Renal cortex interstitium (tissue), 11 donors: Measurements from ENCODE around the gene SLC41A3. TPM values are rescaled to one million over a fixed set of nuclear protein-coding genes. Genes with fewer than 3 reads are reported as not detected.

Source experiments
- DNase-seq, 11 donors: peaks; one replicate each; pipeline ENCODE4 v3.0.0-alpha.2; 2013; ENCODE audit warnings: low read depth in 9 of 11, low spot score in 4 of 11; ENCODE audit errors: extremely low read depth in 1 of 11
- polyA plus RNA-seq, 3 donors: library from polyadenylated mRNA; unstranded; fragments of 120-200 nt; gene quantifications; one replicate each; pipeline ENCODE4 v1.2.1, GENCODE V29; 2013; ENCODE audit not compliant: insufficient read length in 3 of 3

The SLC41A3 gene
- polyA plus RNA-seq, 3 donors, result 72.5 to 78.3 (median 74.3) TPM

DNA sequence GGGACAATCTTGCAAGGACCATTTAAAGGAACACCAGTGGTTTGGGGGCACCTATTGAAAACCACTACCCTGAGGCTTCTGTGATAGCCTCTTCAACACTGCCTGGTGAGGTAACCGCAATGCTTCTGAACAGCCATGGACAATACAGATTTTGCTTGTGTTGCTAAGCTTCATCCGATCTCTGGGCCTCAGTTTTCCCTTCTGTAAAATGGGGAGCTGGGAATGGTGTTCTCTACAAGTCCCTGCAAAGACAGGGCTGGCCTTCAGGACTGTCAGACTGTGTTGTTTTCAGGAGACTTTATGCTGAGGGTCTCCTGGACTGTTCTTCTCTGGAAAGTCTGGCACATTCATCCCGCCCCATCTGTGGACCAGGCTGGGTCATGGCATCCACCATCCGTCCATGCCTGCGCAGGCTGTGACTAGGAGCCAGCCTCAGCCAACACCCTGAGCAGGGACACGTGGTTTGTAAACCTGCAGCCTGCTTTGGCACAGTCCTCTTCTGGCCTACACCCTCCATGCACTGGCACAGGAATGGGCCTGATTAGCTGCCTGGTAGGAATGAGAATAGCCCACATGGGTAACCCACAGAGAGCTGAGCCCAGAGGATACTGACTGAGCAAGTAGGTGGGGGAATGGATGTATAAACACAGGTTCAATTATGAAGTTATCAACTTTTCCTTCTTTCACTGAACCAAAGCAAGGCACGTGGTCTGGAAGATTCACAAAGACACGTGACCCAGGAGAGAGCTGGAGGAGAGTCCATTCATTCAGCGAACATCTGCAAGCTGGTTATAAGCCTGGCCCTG lies 59.7 kb downstream of the SLC41A3 start:
- no peak for DNase-seq

DNA sequence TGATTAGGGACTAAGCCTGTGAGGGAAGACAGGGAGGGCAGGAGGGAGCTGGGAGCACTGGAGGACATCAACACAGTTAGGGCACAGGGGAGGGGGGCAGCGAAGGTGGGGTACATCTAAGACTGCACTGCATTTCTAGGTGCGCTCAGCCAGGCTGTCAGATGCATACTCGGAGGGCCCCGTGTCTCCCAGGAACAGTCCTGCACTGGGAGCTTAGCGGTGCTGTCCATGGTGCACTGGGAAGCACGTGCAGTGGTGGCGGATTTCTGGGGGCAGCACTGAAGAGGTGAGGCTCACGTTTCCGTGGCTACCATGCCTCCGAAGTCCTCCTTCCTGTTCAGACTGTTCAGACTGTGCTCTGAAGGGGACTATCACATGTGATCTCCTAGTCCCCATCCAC lies 60.5 kb downstream of the SLC41A3 start:
- DNase-seq, result no peak

DNA sequence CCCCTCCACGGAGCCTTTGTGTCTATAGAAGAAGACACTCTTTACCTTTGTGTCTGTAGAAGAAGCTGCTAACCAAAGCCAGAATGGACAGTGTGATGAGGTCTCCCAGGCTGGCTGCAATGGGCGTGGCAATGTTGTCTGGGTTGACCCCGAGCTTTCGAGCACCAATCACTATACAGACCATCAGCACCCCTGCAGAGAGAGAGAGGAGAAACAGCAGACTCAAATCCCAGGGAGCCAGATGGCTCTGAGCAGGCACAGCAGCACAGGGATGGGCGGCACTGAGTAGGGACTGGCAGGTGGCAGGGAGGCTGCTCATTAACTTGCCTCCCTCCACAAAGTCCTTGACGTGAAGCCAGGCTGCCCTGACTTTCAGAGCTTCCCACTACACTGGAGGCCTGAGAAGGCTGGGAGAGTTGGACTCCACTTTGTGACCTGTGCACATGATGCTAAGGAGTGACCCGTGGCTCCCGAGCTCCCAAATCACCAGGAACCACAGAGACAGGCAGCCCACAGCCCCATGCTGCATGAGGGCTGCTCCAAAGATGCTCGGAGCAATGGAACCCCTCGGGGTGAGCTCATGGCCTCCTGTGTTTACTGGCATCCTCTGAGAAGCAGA lies 61.1 kb downstream of the SLC41A3 start:
- no peak for DNase-seq

DNA sequence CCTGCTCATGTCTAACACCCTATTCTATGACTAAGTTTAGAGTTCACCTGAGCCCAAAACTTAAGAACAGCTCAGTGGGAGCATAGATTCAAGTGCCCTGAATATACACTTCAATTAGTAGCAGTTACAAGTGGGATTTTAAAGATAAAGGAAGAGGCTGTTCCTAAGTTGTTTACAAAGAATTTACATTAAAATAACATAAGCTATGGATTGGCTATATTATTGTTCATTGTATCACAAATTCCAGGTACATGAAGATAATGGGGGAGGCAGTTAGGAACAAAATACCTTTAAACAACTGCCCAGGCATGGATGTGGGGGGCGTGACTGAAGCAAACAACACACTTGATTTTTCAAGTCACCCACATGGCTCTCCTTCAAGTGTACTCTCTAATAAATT lies 62.2 kb downstream of the SLC41A3 start:
- DNase-seq, result peak in 1 of 11 donors; percentile 3

DNA sequence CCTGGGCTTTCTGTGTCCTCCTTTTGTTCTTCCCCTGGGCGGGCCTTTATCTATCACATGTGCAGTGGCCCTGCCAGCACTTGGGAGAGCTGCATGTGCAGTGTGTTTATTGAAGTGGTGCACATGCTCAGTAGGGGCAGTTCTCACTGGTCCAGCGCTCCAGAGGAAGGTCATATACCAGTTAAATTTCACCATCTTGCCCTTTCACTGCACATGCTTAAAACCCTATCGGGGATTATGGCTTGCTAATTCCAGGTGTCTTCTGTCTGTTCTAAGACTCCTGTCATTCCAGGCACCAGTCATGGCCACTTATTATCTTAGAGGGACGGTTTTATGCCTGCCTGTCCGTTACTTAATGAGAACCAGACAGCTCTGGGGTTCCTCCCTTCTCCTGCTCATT lies 62.7 kb downstream of the SLC41A3 start:
- DNase-seq, result peak; percentile 5 to 55 (median 43)

DNA sequence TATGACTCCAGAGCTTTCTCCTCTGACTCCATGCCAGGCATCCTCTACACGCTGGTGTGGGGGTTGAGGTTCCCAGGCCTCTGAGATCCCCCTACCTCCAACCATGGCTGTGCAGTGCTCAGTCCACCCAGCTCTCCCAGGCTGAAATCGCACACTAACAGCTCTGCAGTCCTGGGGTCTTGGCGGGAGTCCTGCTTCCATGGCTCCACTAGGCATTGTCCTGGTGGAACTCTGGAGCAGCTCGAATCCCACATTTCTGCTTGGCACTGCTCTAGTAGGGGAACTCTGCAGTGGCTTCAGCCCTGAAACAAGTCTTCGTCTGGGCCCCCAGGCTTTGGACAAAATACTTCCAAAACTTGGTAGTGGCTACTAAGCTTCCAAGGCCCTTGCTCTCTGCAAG lies 64.2 kb downstream of the SLC41A3 start:
- no peak for DNase-seq

DNA sequence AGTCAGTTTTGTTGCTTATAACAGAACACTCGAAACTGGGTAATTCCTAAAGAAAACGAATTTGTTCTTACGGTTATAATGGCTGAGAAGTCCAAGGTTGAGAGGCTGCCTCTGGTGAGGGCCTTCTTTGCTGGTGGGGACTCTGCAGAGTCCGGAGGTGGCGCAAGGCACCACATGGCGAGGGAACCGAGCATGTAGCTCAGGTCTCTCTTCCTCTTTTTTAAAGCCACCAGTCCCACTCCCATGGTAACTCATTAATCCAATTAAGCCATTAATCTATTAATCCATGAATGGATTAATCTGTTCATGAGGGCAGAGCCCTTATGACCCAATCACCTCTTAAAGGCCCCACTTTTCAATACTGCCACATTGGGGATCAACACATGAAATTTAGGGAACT lies 64.9 kb downstream of the SLC41A3 start:
- DNase-seq, result no peak

DNA sequence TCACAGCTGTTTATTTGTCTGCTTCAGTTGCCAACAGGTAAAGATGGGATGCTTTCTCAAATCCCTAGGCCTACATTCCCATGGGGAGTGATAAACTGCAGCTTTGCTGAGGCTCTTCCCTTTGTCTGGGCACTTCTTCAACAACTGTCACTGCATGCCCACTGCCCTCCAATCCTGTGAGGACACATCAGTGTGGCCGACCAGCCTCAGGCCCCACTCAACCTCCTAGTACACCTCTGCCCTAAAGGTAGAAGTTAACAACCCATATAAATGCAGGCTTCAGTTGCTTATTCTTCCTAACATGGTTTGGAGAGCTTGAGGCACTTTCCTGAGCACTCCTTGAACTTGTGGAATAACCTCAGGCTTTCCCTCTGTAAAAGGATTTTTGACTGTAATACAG lies 65.4 kb downstream of the SLC41A3 start:
- no peak for DNase-seq

DNA sequence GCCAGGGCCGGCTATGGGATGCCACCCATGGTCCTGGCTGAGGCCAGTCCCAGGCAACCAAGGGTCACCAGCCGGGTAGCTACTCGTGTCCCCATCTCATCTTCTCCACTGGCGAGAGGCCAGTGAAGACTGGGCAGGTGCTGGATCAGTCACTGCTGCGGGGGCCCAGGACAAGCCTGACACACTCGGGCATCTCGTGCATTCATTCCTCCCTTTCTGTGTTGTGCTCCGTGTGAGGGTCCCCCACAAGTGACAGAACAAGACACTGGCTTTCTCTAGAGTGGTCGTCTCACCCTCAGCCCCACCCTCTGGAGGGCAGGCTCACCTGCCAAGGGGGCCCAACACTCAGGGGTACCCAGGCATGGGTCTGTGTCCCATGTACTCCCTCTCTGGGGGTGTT lies 66.6 kb downstream of the SLC41A3 start:
- DNase-seq, result no peak

DNA sequence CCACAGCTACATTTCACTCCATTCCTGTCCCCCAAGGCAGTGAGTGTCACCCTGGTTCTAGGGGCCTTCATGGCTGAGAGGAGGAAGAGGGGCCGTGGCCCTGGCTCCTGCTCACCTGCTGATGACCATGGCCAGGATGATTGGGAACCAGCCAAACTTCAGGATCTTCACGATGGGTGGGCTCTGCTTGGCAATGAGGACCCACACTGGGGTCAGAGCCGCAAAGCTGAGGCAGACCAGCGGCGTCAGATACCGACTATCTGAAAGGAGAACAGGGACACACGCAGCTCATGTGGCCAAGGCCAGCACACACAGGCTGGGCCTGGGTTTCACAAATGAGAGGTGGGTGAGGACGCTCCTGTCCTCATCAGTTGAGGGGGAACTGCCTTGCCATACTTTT lies 67.3 kb downstream of the SLC41A3 start:
- no peak for DNase-seq

DNA sequence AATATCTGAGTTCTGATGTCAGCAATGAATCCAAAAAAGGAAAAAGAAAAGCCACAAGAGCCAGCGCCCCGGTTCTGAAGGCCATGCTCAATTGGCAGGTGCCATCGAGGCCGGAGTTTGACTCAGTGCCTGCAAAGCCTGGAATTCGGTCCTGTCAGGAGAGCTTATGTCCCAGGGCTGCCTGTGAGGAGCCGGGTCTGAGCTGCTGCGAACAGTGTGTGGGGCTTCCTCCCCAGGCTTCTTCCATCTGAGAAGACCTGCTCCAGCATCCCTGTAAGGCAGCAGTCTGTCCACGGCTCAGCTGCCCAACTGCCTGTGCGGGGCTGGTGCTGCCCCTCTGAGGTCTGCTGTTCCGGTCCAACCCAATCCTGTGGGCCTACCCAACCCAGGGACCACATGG lies 68.8 kb downstream of the SLC41A3 start:
- no peak for DNase-seq

DNA sequence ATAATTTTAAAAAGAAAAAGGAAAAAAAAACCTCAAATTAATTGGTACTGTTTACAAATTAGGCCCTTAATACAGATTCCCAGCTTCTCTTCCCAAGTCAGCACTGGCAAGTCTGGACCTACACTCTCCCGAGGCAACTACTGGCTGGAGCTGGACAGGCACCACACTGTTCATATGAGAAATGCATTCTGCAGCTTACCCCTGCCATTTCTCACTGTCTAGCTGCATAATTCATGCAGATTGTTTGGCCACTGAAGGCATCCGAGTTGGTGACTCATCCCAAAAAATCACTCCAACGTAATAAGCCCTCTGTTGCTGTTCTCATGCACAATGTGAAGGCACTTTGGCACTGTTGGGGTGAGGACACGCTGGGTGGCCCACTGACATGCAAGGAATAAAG lies 69.7 kb downstream of the SLC41A3 start:
- no peak for DNase-seq

DNA sequence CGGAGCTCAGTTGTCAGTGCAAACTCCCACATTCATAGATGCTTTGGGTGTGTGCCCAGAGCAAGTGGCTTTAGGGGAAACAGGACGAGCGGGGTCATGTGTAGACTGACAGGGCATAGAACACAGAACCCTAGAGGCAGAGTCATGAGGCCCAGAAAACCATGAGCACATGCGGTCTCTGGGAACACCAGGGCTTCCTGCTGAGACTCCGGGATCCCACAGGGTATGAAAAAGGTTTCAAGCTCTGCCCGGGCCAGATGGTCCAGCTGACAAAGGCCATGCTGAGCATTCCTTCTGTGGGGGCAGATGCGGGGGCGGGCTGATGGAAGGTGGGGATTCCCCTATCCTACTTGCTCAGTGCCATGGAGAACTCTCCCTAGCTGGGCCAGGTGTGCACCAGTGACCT lies 70.2 kb downstream of the SLC41A3 start:
- DNase-seq, result no peak

DNA sequence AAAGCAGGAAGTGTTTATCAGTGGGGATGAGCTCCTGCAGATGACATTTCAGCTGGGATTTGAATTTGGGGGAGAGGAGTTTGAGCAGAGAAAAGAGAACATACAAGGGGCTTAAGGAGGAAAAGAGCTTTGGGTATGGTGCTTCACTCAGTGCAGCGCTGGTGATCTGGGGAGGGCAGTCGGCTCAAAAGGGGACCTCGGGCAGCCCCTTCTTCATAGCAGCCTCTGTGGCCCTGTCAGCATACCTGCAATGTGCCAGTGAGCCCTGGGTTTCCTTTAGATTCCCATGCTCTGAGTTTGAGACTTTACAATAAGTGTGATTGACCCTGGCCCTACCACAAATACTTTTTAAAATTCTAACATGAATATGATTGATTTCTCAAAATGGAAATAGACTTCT lies 74.7 kb downstream of the SLC41A3 start:
- no peak for DNase-seq

DNA sequence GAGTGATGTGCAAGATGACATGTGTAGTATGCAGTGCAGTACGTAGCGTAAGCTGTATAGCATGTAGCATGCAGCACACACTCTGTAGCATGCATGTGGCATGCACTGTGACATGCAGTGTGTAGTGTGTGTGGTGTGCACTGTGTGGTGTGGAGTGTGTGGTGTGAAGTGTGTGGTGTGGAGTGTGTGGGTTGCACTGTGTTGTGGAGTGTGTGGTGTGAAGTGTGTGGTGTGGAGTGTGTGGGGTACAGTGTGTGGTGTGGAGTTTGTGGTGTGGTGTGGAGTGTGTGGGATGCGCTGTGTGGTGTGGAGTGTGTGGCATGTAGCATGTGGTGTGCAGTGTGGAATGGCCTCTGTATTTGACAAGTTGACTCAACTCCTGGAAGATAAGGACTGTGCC lies 75.7 kb downstream of the SLC41A3 start:
- DNase-seq, result no peak

DNA sequence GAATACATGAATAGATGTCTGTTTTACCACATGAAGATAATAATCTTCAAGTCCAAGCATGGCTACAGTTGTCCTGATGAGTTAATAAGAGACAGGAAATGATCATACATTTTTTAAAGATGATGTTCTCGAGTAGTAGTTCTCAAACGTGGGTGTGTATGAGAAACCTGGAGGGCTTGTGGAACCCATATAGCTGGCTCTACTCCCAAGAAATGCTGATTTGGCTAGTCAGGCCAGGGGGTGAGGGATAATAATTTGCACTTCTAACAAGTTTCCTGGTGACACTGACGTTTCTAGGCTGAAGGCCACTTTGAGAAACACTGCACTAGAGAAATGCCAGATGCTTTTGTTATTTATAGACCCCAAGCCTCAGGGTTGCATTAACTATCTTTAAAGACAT lies 78.0 kb downstream of the SLC41A3 start:
- no peak for DNase-seq

DNA sequence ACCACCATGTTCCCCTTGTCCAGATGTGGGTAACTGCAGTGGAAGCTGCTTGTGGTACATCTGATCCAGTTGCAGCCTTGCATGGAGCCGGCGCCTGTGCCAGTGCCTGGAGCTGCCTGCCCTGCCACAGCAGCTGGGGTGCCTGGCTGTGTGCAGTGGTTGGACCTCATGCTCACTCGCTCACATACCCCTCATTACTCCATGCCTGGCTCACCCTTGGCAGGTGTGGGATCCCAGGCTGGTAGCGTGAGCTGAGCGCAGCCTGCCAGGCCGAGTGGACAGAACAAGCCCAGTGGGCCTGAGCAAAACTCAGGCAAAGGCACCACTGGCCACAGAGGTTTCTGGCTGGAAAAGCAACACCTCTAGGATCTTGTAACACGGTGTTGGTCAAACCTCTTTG lies 79.2 kb downstream of the SLC41A3 start:
- DNase-seq, result no peak

DNA sequence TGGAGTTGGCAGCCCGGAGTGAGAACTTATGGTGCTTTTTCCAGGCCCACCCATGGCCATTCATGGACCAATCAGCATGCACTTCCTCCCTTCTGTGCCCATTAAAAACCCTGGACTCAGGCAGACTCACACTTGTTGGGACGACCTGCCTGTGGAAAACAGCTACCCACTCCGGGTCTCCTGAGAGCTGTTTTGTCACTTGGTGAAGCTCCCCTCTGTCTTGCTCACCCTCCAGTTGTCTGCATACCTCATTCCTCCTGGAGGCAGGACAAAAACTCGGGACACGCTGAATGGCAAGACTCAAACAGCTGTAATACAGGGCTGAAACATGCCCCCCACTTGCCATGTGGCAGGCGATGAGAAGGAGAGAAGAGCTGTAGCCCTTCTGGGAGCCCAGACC lies 79.7 kb downstream of the SLC41A3 start:
- no peak for DNase-seq

DNA sequence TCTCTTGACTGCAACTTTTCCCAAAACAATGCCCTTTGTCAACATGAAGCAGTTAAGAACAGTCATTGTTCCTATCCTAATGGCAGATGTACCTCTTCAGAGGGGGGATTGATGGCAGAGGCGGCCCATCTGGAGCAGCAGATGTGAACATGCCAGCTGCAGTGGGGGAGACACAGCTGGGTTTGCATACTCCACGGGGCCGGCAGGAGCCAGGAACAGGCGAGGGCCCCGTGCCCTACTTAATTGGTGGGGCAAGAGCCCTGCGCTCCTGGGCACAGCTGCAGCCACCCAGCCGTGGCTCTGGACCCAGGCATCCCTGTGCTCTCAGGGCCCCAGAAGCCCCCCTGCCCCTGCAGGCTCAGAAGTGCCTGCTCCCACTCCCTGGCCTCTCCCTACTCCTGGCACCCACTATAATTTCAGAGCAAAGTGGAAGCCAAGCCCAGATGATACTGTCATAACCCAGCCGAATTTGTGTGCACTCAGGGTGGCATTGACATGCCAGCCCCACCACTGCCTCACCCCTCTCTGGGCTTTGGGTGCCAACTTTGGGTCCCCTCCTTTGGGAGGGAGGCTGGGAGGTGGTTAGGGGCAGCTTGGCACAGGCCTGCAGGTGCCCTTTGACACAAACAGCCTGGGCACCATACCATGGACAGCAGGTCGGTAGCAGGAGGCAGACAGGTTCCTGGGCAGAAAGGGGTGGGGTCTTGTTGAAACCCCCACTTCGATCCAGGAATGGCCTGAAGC lies 80.3 kb downstream of the SLC41A3 start:
- no peak for DNase-seq

DNA sequence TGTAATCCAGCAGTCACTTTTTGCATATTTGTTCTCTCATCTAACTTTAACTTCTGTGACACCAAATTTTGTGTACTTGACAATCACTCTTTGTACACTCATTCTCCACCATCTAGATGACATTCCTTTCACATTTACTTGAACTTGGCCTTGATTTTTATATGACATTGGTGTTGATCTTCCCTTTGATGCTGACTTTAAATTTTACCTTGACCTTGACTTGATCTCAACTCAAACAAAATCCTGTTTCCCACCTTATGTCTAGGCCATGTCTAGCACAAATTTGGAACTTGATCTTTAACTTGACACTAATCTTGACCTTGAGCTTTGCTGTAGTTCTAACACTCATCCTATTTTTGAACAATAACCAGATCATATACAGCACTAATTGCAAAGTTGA lies 81.7 kb downstream of the SLC41A3 start:
- no peak for DNase-seq
